Activated effector memory CD4-positive, alpha-beta T cell treated with Interleukin-2 at 50 U/mL for 16 hours (primary cell): ENCODE data around the gene KPNA2.
"Not testable (repeated sequence)": the region's sequence is repeated elsewhere in the genome, so short reads cannot be mapped to it uniquely, and the experiment has no call there.

Source experiments
- DNase-seq: peaks from one replicate; pipeline ENCODE4 v3.0.0-alpha.2; 2020

Gene KPNA2

DNA sequence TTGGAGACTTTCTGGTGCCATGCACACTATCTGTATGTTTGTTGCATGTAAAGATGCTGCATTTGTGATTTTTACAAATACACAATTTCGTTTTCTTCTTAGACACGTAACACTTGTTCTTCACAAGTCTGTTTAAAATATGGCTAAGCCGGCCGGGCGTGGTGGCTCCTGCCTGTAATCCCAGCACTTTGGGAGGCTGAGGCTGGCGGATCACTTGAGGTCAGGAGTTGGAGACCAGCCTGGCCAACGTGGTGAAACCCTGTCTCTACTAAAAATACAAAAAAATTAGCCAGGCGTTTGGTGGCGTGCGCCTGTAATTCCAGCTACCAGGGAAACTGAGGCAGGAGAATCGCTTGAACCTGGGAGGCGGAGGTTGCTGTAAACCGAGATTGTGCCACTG, 14.7 kb upstream of the KPNA2 start:
- not testable (repeated sequence) for DNase-seq

DNA sequence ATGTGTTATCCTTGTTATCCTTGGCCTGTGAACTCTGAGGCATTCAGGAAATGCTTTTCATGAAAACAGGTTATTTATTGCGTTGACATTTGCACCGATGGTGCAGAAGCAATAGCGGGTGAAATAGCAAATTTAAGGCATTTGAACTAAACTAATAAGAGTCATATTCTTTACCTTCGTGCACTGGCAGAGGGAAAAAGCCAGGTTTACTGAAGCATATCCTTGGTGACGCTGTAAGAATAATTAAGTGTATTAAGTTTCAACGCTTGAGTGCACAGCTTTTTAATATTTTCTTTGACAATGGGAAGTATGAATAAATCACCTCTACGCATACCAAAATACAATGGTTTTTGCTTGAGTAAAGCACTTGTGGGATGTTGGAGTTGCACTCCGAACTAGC, 13.6 kb upstream of the KPNA2 start:
- no peak for DNase-seq

DNA sequence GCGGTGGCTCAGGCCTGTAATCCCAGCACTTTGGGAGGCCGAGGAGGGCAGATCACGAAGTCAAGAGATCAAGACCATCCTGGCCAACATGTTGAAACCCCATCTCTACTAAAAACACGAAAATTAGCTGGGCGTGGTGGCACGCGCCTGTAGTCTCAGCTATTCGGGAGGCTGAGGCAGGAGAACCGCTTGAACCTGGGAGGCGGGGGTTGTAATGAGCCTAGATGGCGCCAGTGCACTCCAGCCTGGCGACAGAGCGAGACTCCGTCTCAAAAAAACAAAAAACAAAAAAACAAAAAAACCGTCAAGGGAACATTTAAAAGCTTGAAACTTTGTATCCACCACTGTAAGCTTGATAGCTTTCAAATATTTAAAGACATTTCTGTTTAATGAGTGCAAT, 13.0 kb upstream of the KPNA2 start:
- DNase-seq: not testable (repeated sequence)

DNA sequence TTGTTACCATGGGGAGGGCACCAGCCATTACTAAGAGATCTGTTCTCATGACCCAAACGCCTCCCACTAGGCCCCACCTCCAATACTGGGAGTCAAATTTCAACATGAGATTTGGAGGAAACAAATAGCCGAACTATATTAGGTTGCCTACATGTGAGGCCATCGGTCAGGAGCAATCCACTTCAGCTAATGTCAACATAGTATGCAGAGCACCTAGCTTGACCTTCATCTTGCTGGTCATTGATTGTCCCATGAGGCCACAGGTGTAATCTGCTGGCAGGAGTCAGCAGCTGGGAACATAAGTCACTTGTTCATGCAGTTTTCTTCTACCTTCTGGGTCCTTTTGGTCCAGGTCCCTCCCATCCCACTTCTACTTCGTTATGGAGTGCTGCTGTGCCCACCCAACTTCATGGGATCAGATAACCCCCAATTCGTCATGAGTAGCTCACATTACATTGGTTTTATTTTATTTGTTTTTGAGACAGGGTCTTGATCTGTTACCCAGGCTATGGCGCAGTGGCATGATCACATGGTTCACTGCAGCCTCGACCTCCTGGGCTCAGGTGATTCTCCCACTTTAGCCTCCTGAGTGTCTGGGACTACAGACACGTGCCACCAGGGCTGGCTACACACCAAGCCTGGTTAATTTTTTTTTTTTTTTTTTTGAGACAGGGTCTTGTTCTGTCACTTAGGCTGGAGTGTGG, 5.9 kb upstream of the KPNA2 start:
- no peak for DNase-seq

DNA sequence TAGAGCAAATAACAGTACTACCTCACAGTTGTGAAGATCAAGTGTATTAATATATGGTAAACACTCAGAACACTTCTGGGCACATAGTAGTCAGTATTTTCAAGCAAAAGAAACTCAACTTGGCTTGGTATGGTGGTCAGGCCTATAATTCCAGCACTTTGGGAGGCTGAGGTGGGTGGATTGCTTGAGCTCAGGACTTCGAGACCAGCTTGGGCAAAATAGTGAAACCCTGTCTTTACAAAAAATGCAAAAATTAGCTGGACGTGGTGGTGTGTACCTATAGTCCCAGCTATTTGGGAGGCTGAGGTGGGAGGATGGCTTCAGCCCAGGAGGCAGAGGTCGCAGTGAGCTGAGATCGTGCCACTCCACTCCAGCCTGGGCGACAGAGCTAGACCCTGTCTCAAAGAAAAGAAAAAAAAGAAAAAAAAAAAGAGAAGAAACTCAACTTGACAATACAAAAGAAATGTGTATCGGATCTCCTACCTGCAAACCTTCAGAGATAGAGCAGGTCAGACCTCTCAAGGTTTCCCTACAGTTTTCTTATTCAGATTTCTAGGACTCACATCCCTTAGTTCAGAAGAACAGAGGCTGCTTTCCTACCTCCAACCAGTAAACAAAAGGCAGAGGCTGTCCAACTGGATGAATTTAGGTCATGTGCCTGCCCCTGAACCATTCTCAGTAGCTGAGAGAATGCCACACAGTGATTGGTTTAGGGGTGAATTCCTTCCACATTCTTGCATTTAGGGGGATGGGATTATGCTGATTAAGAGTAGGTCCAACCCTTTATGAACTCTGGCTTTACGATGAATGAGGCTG, 1.7 kb upstream of the KPNA2 start:
- no peak for DNase-seq

DNA sequence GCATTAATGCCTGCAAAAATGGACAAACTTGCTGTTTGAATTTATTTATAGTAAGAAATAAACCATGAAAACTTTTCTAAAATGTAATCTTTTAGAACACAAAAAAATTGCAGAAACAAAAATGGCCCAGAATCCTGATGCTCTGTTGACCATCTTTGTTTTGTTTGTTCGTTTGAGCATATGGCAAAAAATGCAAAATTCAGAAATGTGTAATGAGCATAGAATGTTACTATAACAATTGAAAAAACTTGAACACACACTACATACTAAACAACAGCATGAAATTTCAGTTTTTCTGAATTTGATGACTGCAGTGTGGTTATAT, 1.1 kb upstream of the KPNA2 start:
- no peak for DNase-seq

DNA sequence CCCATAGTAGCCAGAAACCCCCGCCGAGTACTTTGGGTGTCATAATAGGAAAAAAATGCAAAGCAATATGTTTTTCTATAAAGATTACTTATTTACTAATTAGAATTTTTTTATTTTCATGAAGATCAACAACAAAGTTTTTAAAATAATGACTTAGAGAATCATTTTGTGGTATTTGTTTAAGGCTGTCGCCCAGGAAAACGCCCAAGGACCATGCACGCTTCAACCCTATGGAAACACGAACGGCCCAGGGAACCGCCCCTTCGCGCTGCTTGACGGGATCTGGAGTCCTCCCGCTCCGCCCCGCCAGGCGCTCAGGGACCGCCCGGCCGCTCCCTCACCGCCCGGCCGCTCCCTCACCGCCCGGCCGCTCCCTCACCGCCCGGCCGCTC, 408 bp upstream of the KPNA2 start:
- peak; percentile 83 for DNase-seq

DNA sequence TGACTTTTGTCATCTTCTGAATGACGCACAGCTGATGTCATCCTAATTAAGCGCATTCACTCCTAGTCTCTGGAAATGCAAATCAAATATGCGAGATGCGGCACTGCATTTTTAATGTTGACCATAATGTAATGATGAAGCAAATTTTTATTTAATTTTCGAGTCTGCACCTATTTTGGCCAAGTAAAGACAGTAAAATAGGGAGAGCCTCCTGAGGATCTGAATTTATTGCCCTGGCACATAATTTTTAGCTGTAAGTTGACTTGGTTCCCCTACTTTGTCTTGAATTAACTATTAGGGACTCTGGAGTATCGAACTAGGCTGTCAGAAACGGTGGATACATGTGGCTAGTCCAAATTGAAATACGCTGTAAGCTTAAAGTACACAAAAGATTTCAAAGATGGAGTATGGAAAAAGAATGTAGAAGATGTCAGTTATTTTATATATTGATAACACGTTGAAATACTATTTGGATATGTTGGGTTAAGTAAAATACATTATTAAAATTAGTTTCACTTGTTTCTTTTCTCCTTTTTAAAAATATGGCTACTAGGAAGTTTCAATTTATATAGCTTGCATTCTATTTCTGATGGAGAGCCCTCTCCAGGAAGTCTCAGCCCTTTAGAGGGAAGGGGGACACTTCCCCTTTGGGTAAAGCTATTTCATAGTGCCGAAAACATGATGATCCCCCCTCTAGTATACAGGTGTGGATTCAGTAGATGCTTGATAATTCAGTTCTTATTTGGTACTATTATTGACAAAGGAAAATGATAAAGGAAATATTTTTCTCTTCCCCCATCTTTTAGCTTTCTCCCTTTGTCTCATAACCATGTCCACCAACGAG, 991 bp downstream of the KPNA2 start:
- DNase-seq: no peak

DNA sequence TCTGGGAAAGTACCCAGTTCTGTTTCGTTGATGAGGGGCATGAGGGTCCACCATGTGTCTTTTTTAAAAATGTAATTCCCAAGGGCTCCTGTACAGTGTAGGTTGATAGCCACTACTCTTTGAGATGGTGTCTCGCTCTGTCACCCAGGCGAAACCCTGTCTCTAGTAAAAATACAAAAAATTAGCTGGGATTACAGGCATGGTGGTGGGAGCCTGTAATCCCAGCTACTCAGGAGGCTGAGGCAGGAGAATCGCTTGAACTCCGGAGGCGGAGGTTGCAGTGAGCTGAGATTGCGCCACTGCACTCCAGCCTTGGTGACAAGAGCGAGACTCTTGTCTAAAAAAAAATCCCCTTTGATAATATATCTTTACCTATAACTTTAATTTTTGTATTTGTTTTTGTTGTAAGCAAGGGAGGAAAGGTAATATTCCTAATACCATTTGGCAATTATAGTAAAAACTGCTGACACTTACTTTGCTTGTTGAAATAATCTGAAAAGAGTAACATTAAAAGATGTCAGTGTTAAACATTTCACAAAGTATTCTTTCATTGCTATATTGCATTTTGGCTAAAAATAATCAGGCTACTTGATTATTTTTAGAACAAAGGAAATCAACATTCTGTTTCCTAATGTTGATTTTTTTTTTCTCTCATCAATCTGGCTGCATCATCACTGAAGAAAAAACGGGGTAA, 11.8 kb downstream of the KPNA2 start:
- DNase-seq: no peak

DNA sequence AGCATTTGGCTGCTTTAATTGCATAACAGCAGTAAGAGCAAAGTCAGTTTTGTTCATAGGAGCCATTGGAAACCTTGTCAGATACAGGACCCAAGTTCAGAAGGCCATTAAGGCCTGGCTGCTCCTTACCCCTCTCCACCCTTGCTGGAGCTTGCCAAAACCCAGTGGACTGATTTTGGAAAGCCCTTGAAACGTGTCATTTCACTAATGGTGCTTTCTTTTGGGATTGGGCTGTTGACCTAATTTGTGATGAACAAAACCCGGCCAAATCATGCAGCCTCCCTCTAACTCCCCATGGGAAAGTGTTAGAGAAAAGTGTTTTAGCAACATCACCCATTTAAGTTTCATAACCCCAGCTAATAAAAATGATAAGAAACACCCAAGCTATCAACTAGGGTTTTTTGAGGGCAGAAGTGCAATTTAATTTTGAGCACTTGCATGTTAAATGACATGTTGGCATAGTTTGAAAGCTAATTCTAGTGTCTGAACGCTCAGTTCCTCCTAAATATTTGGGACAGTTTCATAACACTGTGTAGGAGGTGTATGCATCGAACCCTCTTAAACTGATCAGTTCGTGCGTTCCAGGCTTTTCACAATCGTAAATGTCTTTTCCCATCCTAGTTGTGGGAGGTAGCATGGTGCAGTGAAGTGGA, 12.5 kb downstream of the KPNA2 start:
- not testable (repeated sequence) for DNase-seq

DNA sequence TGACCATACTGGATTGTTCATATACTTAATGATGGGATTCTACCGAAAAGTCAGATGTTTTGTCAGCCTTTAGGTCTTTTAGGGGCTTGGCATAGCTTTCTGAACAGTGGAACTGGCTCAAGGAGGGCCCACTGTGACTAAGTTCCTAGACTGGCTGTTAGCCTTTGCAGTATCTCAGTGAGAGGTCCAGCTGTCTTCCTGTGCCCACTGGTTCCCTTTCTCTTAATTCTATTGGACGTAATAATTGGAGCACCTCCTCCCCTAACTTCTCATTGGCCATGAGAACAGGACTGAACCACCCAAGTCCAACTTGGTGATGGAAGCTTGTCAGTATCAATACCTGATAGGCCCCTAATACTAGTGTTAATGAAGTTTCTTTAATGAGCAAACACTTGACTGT, 13.5 kb downstream of the KPNA2 start:
- no peak for DNase-seq

DNA sequence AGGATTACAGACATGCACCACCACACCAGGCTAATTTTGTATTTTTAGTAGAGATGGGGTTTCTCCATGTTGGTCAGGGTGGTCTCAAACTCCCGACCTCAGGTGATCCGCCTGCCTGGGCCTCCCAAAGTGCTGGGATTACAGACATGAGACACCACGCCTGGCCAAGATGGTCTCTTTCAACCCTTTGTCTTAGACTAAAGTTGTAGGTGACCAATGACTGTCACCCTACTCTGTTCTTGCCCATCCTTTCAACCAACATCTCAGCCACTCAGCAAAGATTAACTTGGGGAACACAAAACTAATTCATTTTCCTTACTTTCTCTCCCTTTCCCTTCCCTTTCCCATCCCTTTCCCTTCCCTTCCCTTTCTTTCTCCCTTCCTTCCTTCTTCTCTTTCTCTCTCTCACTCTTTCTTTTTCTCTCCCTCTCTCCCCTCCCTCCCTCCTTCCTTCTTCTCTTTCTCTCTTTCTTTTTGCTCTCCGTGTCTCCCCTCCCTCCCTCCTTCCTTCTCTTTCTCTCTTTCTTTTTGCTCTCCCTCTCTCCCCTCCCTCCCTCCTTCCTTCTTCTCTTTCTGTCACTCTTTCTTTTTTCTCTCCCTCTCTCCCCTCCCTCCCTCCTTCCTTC, 14.4 kb downstream of the KPNA2 start:
- DNase-seq: not testable (repeated sequence)

DNA sequence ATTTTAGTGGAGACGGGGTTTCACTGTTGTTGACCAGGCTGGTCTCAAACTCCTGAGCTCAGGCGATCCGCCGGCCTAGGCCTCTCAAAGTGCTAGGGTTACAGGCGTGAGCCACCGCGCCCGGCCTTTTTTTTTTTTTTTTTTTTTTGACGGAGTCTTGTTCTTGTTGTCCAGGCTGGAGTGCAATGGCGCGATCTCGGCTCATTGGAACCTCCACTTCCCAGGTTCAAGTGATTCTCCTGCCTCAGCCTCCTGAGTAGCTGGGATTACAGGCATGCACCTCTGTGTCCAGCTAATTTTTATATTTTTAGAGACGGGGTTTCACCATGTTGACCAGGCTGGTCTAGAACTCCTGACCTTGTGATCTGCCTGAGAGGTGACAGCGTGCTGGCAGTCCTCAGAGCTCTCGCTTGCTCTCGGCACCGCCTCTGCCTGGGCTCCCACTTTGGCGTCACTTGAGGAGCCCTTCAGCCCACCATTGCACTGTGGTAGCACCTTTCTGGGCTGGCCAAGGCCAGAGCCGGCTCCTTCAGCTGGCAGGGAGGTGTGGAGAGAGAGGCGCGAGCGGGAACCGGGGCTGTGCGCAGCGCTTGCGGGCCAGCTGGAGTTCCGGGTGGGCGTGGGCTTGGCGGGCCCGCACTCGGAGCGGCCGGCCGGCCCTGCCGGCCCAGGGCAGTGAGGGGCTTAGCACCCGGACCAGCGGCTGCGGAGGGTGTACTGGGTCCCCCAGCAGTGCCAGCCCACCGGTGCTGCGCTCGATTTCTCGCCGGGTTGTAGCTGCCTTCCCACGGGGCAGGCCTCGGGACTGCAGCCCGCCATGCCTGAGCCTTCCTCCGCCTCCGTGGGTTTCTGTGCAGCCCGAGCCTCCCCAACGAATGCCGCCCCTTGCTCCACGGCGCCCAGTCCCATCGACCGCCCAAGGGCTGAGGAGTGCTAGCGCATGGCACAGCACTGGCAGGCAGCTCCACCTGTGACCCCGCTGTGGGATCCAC, 16.1 kb downstream of the KPNA2 start:
- DNase-seq: not testable (repeated sequence)

DNA sequence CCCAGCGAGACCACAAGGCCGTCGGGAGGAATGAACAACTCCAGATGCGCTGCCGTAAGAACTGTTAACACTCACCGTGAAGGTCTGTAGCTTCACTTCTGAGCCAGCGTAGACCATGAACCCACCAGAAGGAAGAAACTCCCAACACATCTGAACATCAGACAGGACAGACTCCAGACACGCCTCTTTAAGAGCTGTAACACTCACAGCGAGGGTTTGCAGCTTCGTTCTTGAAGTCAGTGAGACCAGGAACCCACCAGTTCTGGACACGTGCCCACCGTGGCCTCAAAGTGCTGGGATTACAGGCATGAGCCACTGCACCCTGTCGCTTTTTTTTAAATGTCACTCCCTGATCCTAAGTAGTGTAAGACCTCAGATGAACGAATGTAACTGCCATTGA, 17.3 kb downstream of the KPNA2 start:
- DNase-seq: no peak

DNA sequence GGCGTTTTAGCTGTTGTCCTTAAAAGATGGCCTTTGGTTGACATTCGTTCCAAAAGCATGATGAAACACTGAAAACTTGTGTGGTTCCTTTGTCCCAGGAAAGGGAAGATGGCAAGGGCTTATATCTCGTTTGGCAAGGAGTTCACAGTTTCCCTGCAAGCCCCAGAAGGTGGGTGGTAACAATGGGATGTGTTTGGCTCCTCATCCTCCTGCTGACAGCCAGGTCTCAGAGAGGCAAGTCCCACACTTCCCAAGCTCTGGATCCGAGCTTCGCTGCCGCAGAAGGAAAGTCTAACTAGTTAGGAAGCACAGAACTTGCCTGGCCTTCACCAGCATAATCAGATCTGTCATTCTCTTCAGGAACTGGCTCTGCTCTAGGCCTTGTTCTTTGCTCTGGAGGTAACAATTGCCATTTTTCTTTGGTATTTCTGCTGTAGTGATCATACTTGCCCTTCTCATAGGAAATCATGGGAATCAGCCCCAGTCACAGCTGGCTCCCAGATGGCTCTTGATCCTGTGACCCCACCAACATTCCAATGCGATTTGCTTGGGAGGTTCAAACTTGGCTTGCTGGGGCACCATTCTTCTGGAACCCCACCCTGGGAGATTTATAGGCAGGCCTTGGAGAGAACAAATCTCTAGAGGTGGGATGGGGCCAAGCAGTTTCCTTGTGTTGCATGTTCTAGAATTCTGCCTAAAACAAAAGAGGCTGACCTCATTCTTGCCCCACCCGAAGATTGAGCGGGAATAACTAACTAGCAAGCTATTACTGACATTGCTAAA, 17.9 kb downstream of the KPNA2 start:
- DNase-seq: no peak

DNA sequence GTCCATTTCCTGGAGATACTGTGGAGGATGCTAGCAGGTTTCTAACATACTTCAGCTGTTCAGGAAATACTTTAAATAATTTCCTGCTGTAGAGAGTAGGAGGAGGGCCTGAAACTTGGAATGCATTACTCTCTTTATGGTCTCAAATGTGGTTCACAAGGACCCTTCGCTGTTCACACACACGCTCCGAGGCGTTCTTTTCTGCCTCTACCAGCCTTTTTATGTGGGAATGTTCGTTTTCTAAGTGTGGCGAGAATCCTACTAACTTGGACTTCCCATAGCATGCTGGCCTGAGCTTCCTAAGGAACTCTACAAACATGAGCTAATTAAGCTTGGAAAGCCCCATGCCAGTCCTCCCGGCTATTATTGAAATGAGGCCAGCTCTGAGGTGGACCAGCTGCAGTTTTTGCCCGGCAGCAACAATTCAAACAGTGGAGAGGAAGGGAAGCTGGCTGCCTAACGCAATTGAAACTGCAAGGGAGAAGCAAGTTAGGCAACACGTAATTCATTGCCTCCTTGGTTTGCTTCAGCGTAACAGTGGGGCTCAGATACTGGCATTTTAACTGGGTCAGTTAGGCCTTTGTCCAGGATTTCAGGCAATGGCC, 18.9 kb downstream of the KPNA2 start:
- DNase-seq: no peak

DNA sequence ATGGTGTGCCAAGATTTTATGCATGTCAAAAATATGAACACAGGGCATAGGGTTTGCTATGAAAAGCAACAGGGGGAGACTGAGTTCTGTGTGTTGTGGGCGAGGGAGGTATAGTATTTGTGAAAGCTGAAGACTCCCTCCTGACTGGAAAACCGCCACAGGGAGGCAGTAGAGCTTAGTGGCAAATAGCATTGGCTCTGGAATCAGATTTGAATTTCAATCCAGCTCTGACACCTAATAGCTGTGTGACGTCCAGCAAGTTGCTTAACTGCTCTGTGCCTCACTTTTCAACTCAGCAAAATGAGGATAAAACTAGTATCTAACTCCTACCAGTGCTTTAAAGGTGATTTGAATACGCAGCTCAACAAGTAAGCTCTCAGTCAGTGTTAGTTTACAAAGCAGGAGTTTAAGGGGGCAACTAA, 22.0 kb downstream of the KPNA2 start:
- peak; percentile 32 for DNase-seq

DNA sequence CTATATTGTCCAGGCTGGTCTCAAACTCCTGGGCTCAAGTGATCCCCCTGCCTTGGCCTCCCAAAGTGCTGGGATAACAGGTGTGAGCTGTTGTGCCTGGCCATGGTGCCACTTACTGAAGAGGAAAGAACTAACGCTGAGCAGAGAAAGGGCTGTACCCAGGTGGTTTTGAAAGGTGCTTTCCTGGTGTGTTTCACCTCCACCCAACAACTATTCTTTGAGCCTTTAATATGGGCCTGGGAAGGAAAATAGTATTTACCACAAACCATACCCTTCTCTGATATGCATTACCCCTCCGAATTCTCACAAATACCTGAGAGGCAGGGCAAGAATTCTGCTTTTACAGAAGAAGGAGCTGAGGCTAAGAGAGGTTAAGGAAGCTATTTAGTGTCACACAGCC, 24.8 kb downstream of the KPNA2 start:
- no peak for DNase-seq

DNA sequence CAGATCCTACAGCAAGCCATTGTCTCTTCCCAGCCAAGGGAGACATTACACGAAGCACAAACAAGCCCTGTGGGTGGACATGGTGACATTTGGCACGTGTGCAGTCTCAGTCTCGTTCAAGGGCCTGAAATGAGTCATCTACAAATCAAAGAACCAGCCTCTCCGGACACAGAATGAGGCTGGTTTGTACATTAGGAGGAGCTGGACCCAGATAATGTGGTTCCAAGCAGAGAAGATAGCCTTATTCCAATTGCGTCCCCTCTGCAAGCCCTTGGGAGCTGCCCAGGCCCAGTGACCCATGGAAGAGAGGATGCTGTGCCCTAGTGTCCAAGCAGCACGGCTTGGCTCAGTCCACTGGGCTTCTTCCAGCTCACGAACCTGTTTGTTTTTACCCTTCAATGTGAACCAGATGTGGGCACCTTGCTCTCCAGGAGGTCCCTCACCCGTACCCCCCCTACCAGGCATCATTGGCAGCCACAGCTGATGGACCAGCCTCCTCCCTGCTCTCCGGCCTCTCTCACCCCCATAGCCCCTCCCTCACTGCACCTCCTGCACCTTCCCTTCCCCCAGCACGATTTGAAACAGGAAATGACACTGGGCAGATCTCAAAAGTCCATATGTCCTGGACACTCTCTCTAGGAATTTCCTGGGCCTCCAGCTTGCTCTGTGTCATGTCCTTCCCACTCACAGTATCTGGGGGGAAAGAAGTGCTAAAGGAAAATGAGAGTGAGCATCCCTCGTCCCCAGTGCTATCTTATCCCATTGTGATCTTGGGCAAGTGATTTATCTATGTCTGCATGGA, 26.2 kb downstream of the KPNA2 start:
- no peak for DNase-seq
